Measurements from ENCODE around the gene PRPH. TPM values are rescaled to one million over a fixed set of nuclear protein-coding genes. Genes with fewer than 3 reads are reported as not detected.

PRPH gene
- total and polyA plus RNA-seq, 2 of the 8 experiments (the other 6 are each of a cell fraction or from before 2014, with no cell fraction given): 0.79 to 1.4 TPM

DNA sequence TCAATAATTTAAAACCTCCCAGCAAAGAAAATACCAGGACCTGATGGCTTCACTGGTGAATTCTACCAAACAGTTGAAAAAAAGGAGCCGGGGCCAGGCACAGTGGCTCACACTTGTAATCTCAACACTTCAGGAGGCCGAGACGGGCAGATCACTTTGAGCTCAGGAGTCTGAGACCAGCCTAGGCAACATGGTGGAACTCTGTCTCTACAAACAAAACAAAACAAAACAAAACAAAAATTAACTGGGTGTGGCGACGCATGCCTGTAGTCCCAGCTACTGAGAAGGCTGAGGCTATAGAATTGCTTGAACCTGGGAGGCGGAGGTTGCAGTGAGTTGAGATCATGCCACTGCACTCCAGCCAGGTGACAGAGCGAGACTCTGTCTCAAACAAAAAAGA is 14.4 kb downstream of the PRPH start (continued):
- TF ChIP-seq, protein P1, sequence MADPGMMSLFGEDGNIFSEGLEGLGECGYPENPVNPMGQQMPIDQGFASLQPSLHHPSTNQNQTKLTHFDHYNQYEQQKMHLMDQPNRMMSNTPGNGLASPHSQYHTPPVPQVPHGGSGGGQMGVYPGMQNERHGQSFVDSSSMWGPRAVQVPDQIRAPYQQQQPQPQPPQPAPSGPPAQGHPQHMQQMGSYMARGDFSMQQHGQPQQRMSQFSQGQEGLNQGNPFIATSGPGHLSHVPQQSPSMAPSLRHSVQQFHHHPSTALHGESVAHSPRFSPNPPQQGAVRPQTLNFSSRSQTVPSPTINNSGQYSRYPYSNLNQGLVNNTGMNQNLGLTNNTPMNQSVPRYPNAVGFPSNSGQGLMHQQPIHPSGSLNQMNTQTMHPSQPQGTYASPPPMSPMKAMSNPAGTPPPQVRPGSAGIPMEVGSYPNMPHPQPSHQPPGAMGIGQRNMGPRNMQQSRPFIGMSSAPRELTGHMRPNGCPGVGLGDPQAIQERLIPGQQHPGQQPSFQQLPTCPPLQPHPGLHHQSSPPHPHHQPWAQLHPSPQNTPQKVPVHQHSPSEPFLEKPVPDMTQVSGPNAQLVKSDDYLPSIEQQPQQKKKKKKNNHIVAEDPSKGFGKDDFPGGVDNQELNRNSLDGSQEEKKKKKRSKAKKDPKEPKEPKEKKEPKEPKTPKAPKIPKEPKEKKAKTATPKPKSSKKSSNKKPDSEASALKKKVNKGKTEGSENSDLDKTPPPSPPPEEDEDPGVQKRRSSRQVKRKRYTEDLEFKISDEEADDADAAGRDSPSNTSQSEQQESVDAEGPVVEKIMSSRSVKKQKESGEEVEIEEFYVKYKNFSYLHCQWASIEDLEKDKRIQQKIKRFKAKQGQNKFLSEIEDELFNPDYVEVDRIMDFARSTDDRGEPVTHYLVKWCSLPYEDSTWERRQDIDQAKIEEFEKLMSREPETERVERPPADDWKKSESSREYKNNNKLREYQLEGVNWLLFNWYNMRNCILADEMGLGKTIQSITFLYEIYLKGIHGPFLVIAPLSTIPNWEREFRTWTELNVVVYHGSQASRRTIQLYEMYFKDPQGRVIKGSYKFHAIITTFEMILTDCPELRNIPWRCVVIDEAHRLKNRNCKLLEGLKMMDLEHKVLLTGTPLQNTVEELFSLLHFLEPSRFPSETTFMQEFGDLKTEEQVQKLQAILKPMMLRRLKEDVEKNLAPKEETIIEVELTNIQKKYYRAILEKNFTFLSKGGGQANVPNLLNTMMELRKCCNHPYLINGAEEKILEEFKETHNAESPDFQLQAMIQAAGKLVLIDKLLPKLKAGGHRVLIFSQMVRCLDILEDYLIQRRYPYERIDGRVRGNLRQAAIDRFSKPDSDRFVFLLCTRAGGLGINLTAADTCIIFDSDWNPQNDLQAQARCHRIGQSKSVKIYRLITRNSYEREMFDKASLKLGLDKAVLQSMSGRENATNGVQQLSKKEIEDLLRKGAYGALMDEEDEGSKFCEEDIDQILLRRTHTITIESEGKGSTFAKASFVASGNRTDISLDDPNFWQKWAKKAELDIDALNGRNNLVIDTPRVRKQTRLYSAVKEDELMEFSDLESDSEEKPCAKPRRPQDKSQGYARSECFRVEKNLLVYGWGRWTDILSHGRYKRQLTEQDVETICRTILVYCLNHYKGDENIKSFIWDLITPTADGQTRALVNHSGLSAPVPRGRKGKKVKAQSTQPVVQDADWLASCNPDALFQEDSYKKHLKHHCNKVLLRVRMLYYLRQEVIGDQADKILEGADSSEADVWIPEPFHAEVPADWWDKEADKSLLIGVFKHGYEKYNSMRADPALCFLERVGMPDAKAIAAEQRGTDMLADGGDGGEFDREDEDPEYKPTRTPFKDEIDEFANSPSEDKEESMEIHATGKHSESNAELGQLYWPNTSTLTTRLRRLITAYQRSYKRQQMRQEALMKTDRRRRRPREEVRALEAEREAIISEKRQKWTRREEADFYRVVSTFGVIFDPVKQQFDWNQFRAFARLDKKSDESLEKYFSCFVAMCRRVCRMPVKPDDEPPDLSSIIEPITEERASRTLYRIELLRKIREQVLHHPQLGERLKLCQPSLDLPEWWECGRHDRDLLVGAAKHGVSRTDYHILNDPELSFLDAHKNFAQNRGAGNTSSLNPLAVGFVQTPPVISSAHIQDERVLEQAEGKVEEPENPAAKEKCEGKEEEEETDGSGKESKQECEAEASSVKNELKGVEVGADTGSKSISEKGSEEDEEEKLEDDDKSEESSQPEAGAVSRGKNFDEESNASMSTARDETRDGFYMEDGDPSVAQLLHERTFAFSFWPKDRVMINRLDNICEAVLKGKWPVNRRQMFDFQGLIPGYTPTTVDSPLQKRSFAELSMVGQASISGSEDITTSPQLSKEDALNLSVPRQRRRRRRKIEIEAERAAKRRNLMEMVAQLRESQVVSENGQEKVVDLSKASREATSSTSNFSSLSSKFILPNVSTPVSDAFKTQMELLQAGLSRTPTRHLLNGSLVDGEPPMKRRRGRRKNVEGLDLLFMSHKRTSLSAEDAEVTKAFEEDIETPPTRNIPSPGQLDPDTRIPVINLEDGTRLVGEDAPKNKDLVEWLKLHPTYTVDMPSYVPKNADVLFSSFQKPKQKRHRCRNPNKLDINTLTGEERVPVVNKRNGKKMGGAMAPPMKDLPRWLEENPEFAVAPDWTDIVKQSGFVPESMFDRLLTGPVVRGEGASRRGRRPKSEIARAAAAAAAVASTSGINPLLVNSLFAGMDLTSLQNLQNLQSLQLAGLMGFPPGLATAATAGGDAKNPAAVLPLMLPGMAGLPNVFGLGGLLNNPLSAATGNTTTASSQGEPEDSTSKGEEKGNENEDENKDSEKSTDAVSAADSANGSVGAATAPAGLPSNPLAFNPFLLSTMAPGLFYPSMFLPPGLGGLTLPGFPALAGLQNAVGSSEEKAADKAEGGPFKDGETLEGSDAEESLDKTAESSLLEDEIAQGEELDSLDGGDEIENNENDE (IDR thresholded peaks at IDR 0.05; ENCODE audit: insufficient replicate concordance, low read length): no peak
- TF ChIP-seq CTCF (IDR thresholded peaks at IDR 0.05; ENCODE audit: control extremely low read depth in 1 of 3, insufficient read depth in 1 of 3, low read depth in 1 of 3, low read length in 3 of 3): no peak
- TF ChIP-seq SP1 (IDR thresholded peaks at IDR 0.05; ENCODE audit: low read depth, low read length): no peak
- no peak for TF ChIP-seq CHD1 (IDR thresholded peaks at IDR 0.05; ENCODE audit: low read depth, low read length)
- no peak for TF ChIP-seq POLR2A (IDR thresholded peaks at IDR 0.05; ENCODE audit: control extremely low read depth in 1 of 2, low read depth in 2 of 2, low read length in 2 of 2)
- no peak for TF ChIP-seq NANOG (IDR thresholded peaks at IDR 0.05; ENCODE audit: insufficient read depth, low read depth, low read length, poor library complexity, severe bottlenecking)

Measured in H1 (cell line).